ENCODE data around the gene TIAM1. TPM values are rescaled to one million over a fixed set of nuclear protein-coding genes. Genes with fewer than 3 reads are reported as not detected.

Gene TIAM1
- total and polyA plus RNA-seq, 2 of the 8 experiments (the other 6 are each of a cell fraction or from before 2014, with no cell fraction given) = 10.1 to 30.7 TPM

DNA sequence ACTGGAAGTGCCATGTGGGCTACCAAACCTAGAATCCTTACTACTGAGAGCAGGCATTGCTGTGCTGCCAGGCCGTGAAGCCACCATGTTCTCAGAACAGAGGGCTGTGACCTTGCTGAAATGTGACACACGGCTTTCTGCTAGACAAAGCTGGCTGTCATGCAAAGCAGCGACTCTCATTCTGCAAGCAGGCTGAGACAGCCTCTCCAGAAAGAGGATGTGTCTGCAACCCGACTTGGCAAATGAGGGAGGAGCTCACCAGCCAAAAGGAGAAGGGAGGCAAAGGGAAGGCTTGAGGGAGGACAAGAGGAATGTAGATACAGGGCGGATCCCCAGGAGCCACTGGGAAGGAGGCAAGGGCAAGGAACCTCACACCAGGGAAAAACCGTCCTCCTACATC is 220.1 kb downstream of the TIAM1 start (continued):
- TF ChIP-seq, protein P1, sequence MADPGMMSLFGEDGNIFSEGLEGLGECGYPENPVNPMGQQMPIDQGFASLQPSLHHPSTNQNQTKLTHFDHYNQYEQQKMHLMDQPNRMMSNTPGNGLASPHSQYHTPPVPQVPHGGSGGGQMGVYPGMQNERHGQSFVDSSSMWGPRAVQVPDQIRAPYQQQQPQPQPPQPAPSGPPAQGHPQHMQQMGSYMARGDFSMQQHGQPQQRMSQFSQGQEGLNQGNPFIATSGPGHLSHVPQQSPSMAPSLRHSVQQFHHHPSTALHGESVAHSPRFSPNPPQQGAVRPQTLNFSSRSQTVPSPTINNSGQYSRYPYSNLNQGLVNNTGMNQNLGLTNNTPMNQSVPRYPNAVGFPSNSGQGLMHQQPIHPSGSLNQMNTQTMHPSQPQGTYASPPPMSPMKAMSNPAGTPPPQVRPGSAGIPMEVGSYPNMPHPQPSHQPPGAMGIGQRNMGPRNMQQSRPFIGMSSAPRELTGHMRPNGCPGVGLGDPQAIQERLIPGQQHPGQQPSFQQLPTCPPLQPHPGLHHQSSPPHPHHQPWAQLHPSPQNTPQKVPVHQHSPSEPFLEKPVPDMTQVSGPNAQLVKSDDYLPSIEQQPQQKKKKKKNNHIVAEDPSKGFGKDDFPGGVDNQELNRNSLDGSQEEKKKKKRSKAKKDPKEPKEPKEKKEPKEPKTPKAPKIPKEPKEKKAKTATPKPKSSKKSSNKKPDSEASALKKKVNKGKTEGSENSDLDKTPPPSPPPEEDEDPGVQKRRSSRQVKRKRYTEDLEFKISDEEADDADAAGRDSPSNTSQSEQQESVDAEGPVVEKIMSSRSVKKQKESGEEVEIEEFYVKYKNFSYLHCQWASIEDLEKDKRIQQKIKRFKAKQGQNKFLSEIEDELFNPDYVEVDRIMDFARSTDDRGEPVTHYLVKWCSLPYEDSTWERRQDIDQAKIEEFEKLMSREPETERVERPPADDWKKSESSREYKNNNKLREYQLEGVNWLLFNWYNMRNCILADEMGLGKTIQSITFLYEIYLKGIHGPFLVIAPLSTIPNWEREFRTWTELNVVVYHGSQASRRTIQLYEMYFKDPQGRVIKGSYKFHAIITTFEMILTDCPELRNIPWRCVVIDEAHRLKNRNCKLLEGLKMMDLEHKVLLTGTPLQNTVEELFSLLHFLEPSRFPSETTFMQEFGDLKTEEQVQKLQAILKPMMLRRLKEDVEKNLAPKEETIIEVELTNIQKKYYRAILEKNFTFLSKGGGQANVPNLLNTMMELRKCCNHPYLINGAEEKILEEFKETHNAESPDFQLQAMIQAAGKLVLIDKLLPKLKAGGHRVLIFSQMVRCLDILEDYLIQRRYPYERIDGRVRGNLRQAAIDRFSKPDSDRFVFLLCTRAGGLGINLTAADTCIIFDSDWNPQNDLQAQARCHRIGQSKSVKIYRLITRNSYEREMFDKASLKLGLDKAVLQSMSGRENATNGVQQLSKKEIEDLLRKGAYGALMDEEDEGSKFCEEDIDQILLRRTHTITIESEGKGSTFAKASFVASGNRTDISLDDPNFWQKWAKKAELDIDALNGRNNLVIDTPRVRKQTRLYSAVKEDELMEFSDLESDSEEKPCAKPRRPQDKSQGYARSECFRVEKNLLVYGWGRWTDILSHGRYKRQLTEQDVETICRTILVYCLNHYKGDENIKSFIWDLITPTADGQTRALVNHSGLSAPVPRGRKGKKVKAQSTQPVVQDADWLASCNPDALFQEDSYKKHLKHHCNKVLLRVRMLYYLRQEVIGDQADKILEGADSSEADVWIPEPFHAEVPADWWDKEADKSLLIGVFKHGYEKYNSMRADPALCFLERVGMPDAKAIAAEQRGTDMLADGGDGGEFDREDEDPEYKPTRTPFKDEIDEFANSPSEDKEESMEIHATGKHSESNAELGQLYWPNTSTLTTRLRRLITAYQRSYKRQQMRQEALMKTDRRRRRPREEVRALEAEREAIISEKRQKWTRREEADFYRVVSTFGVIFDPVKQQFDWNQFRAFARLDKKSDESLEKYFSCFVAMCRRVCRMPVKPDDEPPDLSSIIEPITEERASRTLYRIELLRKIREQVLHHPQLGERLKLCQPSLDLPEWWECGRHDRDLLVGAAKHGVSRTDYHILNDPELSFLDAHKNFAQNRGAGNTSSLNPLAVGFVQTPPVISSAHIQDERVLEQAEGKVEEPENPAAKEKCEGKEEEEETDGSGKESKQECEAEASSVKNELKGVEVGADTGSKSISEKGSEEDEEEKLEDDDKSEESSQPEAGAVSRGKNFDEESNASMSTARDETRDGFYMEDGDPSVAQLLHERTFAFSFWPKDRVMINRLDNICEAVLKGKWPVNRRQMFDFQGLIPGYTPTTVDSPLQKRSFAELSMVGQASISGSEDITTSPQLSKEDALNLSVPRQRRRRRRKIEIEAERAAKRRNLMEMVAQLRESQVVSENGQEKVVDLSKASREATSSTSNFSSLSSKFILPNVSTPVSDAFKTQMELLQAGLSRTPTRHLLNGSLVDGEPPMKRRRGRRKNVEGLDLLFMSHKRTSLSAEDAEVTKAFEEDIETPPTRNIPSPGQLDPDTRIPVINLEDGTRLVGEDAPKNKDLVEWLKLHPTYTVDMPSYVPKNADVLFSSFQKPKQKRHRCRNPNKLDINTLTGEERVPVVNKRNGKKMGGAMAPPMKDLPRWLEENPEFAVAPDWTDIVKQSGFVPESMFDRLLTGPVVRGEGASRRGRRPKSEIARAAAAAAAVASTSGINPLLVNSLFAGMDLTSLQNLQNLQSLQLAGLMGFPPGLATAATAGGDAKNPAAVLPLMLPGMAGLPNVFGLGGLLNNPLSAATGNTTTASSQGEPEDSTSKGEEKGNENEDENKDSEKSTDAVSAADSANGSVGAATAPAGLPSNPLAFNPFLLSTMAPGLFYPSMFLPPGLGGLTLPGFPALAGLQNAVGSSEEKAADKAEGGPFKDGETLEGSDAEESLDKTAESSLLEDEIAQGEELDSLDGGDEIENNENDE (IDR thresholded peaks at IDR 0.05; ENCODE audit: insufficient replicate concordance, low read length) = no peak
- TF ChIP-seq POU5F1 (IDR thresholded peaks at IDR 0.05; ENCODE audit: low read depth, low read length) (no peak), MAFK (IDR thresholded peaks at IDR 0.05; ENCODE audit: low read depth, low read length) (no peak), SAP30 (IDR thresholded peaks at IDR 0.05; ENCODE audit: insufficient read depth, insufficient replicate concordance, low read length) (no peak), BRCA1 (IDR thresholded peaks at IDR 0.05; ENCODE audit: low read depth, low read length) (no peak), BACH1 (IDR thresholded peaks at IDR 0.05; ENCODE audit: low read length) (no peak), SP1 (IDR thresholded peaks at IDR 0.05; ENCODE audit: low read depth, low read length) (no peak), HDAC6 (IDR thresholded peaks at IDR 0.05; ENCODE audit: low read depth, low read length) (no peak), TCF12 (IDR thresholded peaks at IDR 0.05; ENCODE audit: low read depth, low read length) (no peak)
- TF ChIP-seq, protein P2, sequence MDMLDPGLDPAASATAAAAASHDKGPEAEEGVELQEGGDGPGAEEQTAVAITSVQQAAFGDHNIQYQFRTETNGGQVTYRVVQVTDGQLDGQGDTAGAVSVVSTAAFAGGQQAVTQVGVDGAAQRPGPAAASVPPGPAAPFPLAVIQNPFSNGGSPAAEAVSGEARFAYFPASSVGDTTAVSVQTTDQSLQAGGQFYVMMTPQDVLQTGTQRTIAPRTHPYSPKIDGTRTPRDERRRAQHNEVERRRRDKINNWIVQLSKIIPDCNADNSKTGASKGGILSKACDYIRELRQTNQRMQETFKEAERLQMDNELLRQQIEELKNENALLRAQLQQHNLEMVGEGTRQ (IDR thresholded peaks at IDR 0.05; ENCODE audit: low read length) = no peak
